Gastrocnemius medialis (tissue), 4 donors: Measurements from ENCODE around the gene KLK7.
"Not testable (repeated sequence)": the region's sequence is repeated elsewhere in the genome, so short reads cannot be mapped to it uniquely, and the experiment has no call there.

Experiments used
- CTCF ChIP-seq, 5 experiments: fragments of 450-650 bp in 3 of 5; fragments of 200-600 bp in 2 of 5; sonication (generic) in 2 of 5; IDR thresholded peaks in 4 of 5; conservative IDR thresholded peaks in 1 of 5; 1 replicate in 4 of 5; 2 replicates in 1 of 5; pipeline ENCODE4 v1.5.1; 2016 to 2019; ENCODE audit warnings: antibody characterized with exemption in 5 of 5, mild to moderate bottlenecking in 3 of 5, moderate library complexity in 3 of 5
- POLR2A ChIP-seq, 2 donors: fragments of 450-650 bp; IDR thresholded peaks; one replicate each; pipeline ENCODE4 v1.6.1; 2017; ENCODE audit warnings: antibody characterized with exemption in 2 of 2, mild to moderate bottlenecking in 2 of 2, moderate library complexity in 2 of 2

GRCh38 chr19:50984416-50984815 lies 699 bp upstream of the KLK7 start:
- not testable (repeated sequence) for TF ChIP-seq CTCF (IDR thresholded peaks at IDR 0.05 in 4 of 5, conservative IDR thresholded peaks at IDR 0.05 in 1 of 5); POLR2A (IDR thresholded peaks at IDR 0.05)
